Caco-2 (cell line): ENCODE measurements around the gene LRP1B. TPM values are rescaled to one million over a fixed set of nuclear protein-coding genes. Genes with fewer than 3 reads are reported as not detected.

Experiments used
- BruUV-seq: library from RNA; stranded (reverse); fragments of 400-500 nt; replicated peaks from 2 replicates; lab custom pipeline; 2021; lab: Mats Ljungman, UMichigan
- CTCF ChIA-PET: fragments of 300-600 bp; sonication (Branson Sonifier 250); formaldehyde crosslinking; loops from one replicate; lab custom pipeline; 2022; ENCODE audit warnings: antibody characterized with exemption; lab: Charles Lee
- POLR2A ChIA-PET: fragments of 300-600 bp; sonication (Branson Sonifier 250); formaldehyde crosslinking; loops from one replicate; lab custom pipeline; 2022; ENCODE audit warnings: antibody characterized with exemption; lab: Charles Lee
- DNase-seq, 2 experiments: peaks; one replicate each; pipeline versions ENCODE4 v3.0.0 to v3.0.0-alpha.2; 2020 to 2022
- H3K27me3 ChIP-seq: replicated peaks from 2 replicates; pipeline ENCODE4 v1.6.0; 2011; ENCODE audit warnings: low read length; ENCODE audit not compliant: control insufficient read depth, insufficient read depth
- H3K36me3 ChIP-seq: 2 replicates; pipeline ENCODE4 v1.5.1; 2011; ENCODE audit warnings: low read length; ENCODE audit not compliant: control insufficient read depth, insufficient read depth
- H3K4me1 ChIP-seq: fragments of 250-450 bp; sonication (Bioruptor Pico); 2 replicates; pipeline ENCODE4 v1.5.1; 2020; ENCODE audit warnings: mild to moderate bottlenecking
- H3K4me3 ChIP-seq: 2 replicates; pipeline ENCODE4 v1.5.1; 2011; ENCODE audit warnings: low read depth, mild to moderate bottlenecking, control low read depth, low read length
- H3K9me3 ChIP-seq: fragments of 250-450 bp; sonication (Bioruptor Pico); 2 replicates; pipeline ENCODE4 v1.5.1; 2020; ENCODE audit warnings: mild to moderate bottlenecking, moderate library complexity
- H3K27ac Mint-ChIP-seq: one replicate; pipeline ENCODE4 v1.8.0; 2022; ENCODE audit warnings: mixed read lengths; ENCODE audit not compliant: unreplicated experiment
- H3K27me3 Mint-ChIP-seq: one replicate; pipeline ENCODE4 v1.8.0; 2022; ENCODE audit warnings: mixed read lengths; ENCODE audit not compliant: insufficient read depth, unreplicated experiment
- H3K36me3 Mint-ChIP-seq: one replicate; pipeline ENCODE4 v1.8.0; 2022; ENCODE audit warnings: mild to moderate bottlenecking, mixed read lengths; ENCODE audit not compliant: insufficient read depth, unreplicated experiment
- H3K4me1 Mint-ChIP-seq: one replicate; pipeline ENCODE4 v1.8.0; 2022; ENCODE audit warnings: low read depth, mixed read lengths; ENCODE audit not compliant: unreplicated experiment
- H3K4me3 Mint-ChIP-seq: one replicate; pipeline ENCODE4 v1.8.0; 2022; ENCODE audit warnings: mild to moderate bottlenecking, moderate library complexity, mixed read lengths; ENCODE audit not compliant: unreplicated experiment
- H3K9me3 Mint-ChIP-seq: one replicate; pipeline ENCODE4 v1.8.0; 2022; ENCODE audit warnings: mixed read lengths; ENCODE audit not compliant: unreplicated experiment
- intact Hi-C: fragments of 100-400 bp; cut with micrococcal nuclease; formaldehyde crosslinking; loops from one replicate; pipeline ENCODE4 v1.10.0; 2022; ENCODE audit not compliant: unreplicated experiment
- total RNA-seq: library from RNA; stranded (reverse); gene quantifications from 2 replicates; pipeline ENCODE4 v1.2.3, GENCODE V29; 2022
- TF ChIP-seq, protein P1 (sequence below), 2 experiments: fragments of 200-600 bp in 1 of 2; IDR thresholded peaks; 1 replicate in 1 of 2; 2 replicates in 1 of 2; pipeline versions ENCODE4 v1.5.1 to v1.8.0; 2011 to 2022; ENCODE audit warnings: antibody characterized with exemption in 1 of 2, control low read depth in 1 of 2, inconsistent platforms in 1 of 2, low read depth in 1 of 2, low read length in 1 of 2, mild to moderate bottlenecking in 1 of 2, moderate library complexity in 1 of 2; ENCODE audit not compliant: insufficient read depth in 1 of 2, severe bottlenecking in 1 of 2, unreplicated experiment in 1 of 2

The LRP1B gene
- total RNA-seq, 1 experiment from 2014 or later: not detected

DNA sequence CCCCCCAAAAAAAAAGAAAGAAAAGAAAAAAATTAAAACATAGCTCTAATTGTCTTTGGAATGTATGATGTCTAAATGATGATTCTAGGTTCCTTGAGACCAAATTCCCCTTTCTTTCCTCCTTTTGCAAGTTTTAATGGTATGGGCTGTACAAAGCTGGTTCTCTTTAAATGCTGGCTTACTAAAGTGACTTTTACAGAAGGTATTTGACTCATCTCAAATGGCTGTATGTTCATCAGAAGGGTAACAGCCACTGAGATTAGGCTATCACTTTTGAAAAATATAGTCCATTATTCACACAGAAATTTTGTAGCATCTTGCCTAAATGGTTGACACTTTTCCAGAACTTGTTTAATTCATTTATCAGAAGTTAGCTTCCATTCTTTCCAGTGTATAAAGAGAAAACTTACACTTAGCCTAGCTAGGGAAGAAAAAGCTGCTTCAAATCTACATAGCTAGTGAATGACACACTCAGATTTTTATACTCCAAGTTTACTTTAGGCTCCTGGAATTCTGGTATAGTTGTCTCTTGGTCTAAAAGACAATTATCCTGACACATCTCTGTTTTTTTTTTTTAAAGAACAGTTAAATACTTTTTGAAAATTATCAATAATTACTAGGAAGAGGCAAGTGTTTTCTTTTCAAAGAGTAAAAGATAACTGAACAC, 622.6 kb downstream of the LRP1B start:
- intact Hi-C loops: no loop called here
- TF ChIP-seq, protein P1, sequence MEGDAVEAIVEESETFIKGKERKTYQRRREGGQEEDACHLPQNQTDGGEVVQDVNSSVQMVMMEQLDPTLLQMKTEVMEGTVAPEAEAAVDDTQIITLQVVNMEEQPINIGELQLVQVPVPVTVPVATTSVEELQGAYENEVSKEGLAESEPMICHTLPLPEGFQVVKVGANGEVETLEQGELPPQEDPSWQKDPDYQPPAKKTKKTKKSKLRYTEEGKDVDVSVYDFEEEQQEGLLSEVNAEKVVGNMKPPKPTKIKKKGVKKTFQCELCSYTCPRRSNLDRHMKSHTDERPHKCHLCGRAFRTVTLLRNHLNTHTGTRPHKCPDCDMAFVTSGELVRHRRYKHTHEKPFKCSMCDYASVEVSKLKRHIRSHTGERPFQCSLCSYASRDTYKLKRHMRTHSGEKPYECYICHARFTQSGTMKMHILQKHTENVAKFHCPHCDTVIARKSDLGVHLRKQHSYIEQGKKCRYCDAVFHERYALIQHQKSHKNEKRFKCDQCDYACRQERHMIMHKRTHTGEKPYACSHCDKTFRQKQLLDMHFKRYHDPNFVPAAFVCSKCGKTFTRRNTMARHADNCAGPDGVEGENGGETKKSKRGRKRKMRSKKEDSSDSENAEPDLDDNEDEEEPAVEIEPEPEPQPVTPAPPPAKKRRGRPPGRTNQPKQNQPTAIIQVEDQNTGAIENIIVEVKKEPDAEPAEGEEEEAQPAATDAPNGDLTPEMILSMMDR (IDR thresholded peaks at IDR 0.05; ENCODE audit: insufficient read depth in 1 of 2, low read depth in 1 of 2, low read length in 1 of 2, severe bottlenecking in 1 of 2, unreplicated experiment in 1 of 2): no peak
- no peaks in the 10 kb centered on the region for H3K36me3 Mint-ChIP-seq
- H3K27me3 ChIP-seq: no peaks in the 10 kb centered on the region
- no peaks in the 10 kb centered on the region for H3K36me3 ChIP-seq
- BruUV-seq: no TSS peak
- H3K4me3 Mint-ChIP-seq: no peak overlapping the region
- no peaks in the 10 kb centered on the region for H3K9me3 ChIP-seq
- H3K27me3 Mint-ChIP-seq: no peaks in the 10 kb centered on the region
- no peaks in the 10 kb centered on the region for H3K4me1 ChIP-seq
- POLR2A ChIA-PET: no interaction called here
- H3K9me3 Mint-ChIP-seq: no peaks in the 10 kb centered on the region
- H3K4me3 ChIP-seq: no peak overlapping the region
- no peak for DNase-seq
- no peaks in the 10 kb centered on the region for H3K4me1 Mint-ChIP-seq
- CTCF ChIA-PET: no interaction called here
- H3K27ac Mint-ChIP-seq: no peak overlapping the region

DNA sequence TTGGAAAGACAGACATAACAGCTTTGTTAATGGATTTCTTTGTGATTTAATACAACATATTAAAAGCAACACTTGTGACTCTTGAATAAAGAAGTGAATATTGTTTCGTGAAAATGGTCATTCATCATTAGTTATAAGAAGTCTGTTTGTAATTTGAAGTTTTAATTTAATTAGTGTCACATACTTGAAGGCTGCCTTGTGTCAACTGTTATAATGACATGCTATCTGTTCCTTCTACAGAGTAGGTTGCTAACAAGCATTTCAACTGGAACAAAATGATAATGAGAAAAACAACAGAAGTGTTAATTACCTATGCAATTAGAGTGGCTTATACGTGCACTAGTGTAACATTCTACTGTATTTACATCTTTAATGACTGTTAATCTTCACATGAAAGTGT, 624.7 kb downstream of the LRP1B start:
- Histone ChIP-seq H3K36me3 (no peaks in the 10 kb centered on the region), H3K4me3 (no peak overlapping the region), H3K4me1 (no peaks in the 10 kb centered on the region), H3K9me3 (no peaks in the 10 kb centered on the region), H3K27me3 (no peaks in the 10 kb centered on the region)
- Mint-ChIP-seq H3K27me3 (no peaks in the 10 kb centered on the region), H3K4me3 (no peak overlapping the region), H3K27ac (no peak overlapping the region), H3K9me3 (no peaks in the 10 kb centered on the region), H3K36me3 (no peaks in the 10 kb centered on the region), H3K4me1 (no peaks in the 10 kb centered on the region)
- TF ChIP-seq, protein P1 (IDR thresholded peaks at IDR 0.05; ENCODE audit: insufficient read depth in 1 of 2, low read depth in 1 of 2, low read length in 1 of 2, severe bottlenecking in 1 of 2, unreplicated experiment in 1 of 2): no peak
- no TSS peak for BruUV-seq
- DNase-seq: no peak
- ChIA-PET CTCF (no interaction called here), POLR2A (no interaction called here)
- intact Hi-C loops: no loop called here

DNA sequence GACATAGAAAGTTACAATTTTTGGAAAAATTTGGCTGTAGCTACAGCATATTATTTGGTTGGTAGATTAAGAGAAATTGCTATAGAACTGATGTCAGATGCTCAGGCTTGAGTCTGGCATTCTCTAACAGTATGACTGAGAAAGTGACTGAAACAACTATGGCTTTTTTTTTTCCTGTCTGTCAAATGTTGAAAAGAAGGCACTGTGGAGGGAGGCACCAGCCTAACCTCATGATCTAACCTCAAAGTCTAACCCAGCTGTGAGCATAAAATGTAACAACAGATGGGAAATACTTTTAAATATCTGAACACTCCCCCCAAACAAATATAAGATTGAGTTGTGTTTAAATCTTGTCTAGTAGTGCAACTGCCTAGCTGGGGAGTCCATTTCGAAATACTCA, 629.1 kb downstream of the LRP1B start:
- ChIA-PET POLR2A (no interaction called here), CTCF (no interaction called here)
- H3K9me3 ChIP-seq: no peaks in the 10 kb centered on the region
- no peak overlapping the region for H3K4me3 ChIP-seq
- H3K4me1 ChIP-seq: no peaks in the 10 kb centered on the region
- Mint-ChIP-seq H3K4me3 (no peak overlapping the region), H3K36me3 (no peaks in the 10 kb centered on the region), H3K27me3 (no peaks in the 10 kb centered on the region), H3K27ac (no peak overlapping the region), H3K4me1 (no peaks in the 10 kb centered on the region), H3K9me3 (no peaks in the 10 kb centered on the region)
- no peak for DNase-seq
- TF ChIP-seq, protein P1 (IDR thresholded peaks at IDR 0.05; ENCODE audit: insufficient read depth in 1 of 2, low read depth in 1 of 2, low read length in 1 of 2, severe bottlenecking in 1 of 2, unreplicated experiment in 1 of 2): no peak
- intact Hi-C loops: no loop called here
- no peaks in the 10 kb centered on the region for H3K36me3 ChIP-seq
- BruUV-seq: no TSS peak
- no peaks in the 10 kb centered on the region for H3K27me3 ChIP-seq
